ENCODE results near the gene BAG5.
A peak's percentile ranks its signal among the peaks of the same experiment; 100 is the strongest.
"Not testable (repeated sequence)": the region's sequence is repeated elsewhere in the genome, so short reads cannot be mapped to it uniquely, and the experiment has no call there.

The BAG5 gene

GRCh38 chr14:103524002-103524935 lies 38.2 kb downstream of the BAG5 start:
- DNase-seq (ENCODE audit: low read depth in 4 of 4, low spot score in 1 of 4), result no peak

GRCh38 chr14:103523575-103523954 lies 38.9 kb downstream of the BAG5 start:
- no peak for DNase-seq (ENCODE audit: low read depth in 4 of 4, low spot score in 1 of 4)

- no peak for DNase-seq (ENCODE audit: low read depth in 4 of 4, low spot score in 1 of 4)
Measured at GRCh38 chr14:103522649-103523574, 39.5 kb downstream of the BAG5 start, which contains the start of gene CKB. Gene CKB (minus strand): TSS chr14:103522830. CDS start chr14:103522493, 337 bp downstream.

GRCh38 chr14:103521951-103522563 lies 40.4 kb downstream of the BAG5 start:
- DNase-seq (ENCODE audit: low read depth in 4 of 4, low spot score in 1 of 4), result no peak

- no peak for DNase-seq (ENCODE audit: low read depth in 4 of 4, low spot score in 1 of 4)
Measured at GRCh38 chr14:103521438-103521950, 41.0 kb downstream of the BAG5 start.

GRCh38 chr14:103520657-103521437 lies 41.6 kb downstream of the BAG5 start:
- DNase-seq (ENCODE audit: low read depth in 4 of 4, low spot score in 1 of 4), result no peak

- no peak for DNase-seq (ENCODE audit: low read depth in 4 of 4, low spot score in 1 of 4)
Measured at GRCh38 chr14:103520269-103520656, 42.2 kb downstream of the BAG5 start.

GRCh38 chr14:103519837-103520212 lies 42.6 kb downstream of the BAG5 start:
- DNase-seq (ENCODE audit: low read depth in 4 of 4, low spot score in 1 of 4), result no peak

- no peak for DNase-seq (ENCODE audit: low read depth in 4 of 4, low spot score in 1 of 4)
Measured at GRCh38 chr14:103519043-103519836, 43.2 kb downstream of the BAG5 start.

GRCh38 chr14:103518422-103519042 lies 43.9 kb downstream of the BAG5 start:
- DNase-seq (ENCODE audit: low read depth in 4 of 4, low spot score in 1 of 4), result peak in 1 of 4 experiments; percentile 38

- no peak for DNase-seq (ENCODE audit: low read depth in 4 of 4, low spot score in 1 of 4)
Measured at GRCh38 chr14:103517721-103518421, 44.6 kb downstream of the BAG5 start.

- no peak for DNase-seq (ENCODE audit: low read depth in 4 of 4, low spot score in 1 of 4)
Measured at GRCh38 chr14:103517174-103517566, 45.3 kb downstream of the BAG5 start.

- DNase-seq (ENCODE audit: low read depth in 4 of 4, low spot score in 1 of 4), result no peak
Measured at GRCh38 chr14:103516426-103517173, 45.9 kb downstream of the BAG5 start.

GRCh38 chr14:103514596-103515421 lies 47.6 kb downstream of the BAG5 start:
- DNase-seq (ENCODE audit: low read depth in 4 of 4, low spot score in 1 of 4), result no peak

GRCh38 chr14:103512701-103513611 lies 49.5 kb downstream of the BAG5 start:
- DNase-seq (ENCODE audit: low read depth in 4 of 4, low spot score in 1 of 4), result no peak

- not testable (repeated sequence) for DNase-seq (ENCODE audit: low read depth in 4 of 4, low spot score in 1 of 4)
Measured at GRCh38 chr14:103512180-103512579, 50.3 kb downstream of the BAG5 start.
